Thyroid gland (tissue), 4 donors: ENCODE measurements around the gene FAM24B.

ENCODE experiments used
- POLR2A ChIP-seq, 2 donors: fragments of 450-650 bp; IDR thresholded peaks; one replicate each; pipeline ENCODE4 v1.6.1; 2017; ENCODE audit warnings: antibody characterized with exemption in 2 of 2, mild to moderate bottlenecking in 2 of 2, moderate library complexity in 1 of 2
- TF ChIP-seq, protein P1 (sequence below), 6 experiments: fragments of 200-600 bp in 3 of 6; fragments of 450-650 bp in 3 of 6; sonication (generic) in 3 of 6; IDR thresholded peaks; one replicate each; pipeline ENCODE4 v1.5.1; 2016 to 2019; ENCODE audit warnings: antibody characterized with exemption in 6 of 6, mild to moderate bottlenecking in 2 of 6, inconsistent platforms in 1 of 6, moderate library complexity in 1 of 6

DNA sequence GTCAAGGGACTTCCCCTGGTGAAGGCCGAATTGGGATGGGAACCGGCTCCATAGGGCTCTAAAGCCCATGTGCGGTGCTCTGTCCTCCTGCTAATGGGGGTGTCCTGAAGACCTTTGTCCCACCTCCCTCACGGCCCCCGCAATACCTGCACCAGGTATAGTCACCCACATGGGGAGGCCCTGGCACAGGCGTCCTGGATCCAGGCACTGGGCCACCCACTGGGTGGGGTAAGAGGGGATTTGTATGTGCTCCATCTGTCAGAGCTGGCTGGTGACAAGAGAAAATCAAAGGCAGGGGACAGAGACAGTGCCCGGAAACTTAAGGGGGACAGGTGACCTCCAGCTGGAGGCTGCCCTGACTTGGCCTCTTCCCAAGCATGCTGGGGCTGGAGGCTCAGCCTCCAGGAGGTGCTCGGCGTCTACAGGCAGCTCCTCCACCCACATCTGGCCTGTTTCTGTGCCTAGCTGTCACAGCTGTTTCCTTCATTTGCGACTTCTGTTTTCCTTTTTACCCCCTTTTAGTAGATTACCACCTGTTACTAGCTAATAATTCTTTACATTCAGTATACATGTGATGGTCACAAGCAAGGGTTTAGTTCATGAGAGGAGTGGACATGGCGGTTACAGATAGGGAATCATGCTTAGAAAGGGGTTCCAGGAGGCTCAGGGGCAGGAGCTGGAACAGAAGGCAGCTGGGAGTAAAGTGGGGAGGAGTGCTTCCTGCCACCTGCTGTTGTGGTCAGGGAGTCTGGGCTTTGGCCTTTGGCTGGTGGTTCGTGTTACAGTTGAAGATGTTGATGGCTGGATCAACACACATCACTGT, 31.4 kb downstream of the FAM24B start:
- TF ChIP-seq, protein P1, sequence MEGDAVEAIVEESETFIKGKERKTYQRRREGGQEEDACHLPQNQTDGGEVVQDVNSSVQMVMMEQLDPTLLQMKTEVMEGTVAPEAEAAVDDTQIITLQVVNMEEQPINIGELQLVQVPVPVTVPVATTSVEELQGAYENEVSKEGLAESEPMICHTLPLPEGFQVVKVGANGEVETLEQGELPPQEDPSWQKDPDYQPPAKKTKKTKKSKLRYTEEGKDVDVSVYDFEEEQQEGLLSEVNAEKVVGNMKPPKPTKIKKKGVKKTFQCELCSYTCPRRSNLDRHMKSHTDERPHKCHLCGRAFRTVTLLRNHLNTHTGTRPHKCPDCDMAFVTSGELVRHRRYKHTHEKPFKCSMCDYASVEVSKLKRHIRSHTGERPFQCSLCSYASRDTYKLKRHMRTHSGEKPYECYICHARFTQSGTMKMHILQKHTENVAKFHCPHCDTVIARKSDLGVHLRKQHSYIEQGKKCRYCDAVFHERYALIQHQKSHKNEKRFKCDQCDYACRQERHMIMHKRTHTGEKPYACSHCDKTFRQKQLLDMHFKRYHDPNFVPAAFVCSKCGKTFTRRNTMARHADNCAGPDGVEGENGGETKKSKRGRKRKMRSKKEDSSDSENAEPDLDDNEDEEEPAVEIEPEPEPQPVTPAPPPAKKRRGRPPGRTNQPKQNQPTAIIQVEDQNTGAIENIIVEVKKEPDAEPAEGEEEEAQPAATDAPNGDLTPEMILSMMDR (IDR thresholded peaks at IDR 0.05) = no peak
- TF ChIP-seq POLR2A (IDR thresholded peaks at IDR 0.05) = no peak
